SK-N-SH treated with all-trans-retinoic acid at 6 μM for 48 hours (cell line): Measurements from ENCODE around the gene RDX.
A peak's percentile ranks its signal among the peaks of the same experiment; 100 is the strongest.

Source experiments
- ATAC-seq: fragments of 200-7000 bp; cut with Tn5 transposase; 3 replicates; pipeline ENCODE4 v1.9.1; 2020; ENCODE audit warnings: mild to moderate bottlenecking, moderate library complexity
- ARNTL ChIP-seq: fragments of 450-650 bp; formaldehyde crosslinking; IDR thresholded peaks from 2 replicates; pipeline ENCODE4 v1.5.0; 2020; ENCODE audit warnings: low read depth, mild to moderate bottlenecking, moderate library complexity, borderline replicate concordance
- BACH2 ChIP-seq: fragments of 250-450 bp; sonication (Bioruptor Pico); IDR thresholded peaks from 2 replicates; pipeline ENCODE4 v1.9.0; 2021; ENCODE audit warnings: mild to moderate bottlenecking, borderline replicate concordance
- CREB5 ChIP-seq: fragments of 250-450 bp; sonication (Bioruptor Pico); IDR thresholded peaks from 2 replicates; pipeline ENCODE4 v1.5.1; 2020; ENCODE audit warnings: low read depth, mild to moderate bottlenecking, moderate library complexity
- CSDC2 ChIP-seq: fragments of 250-450 bp; sonication (Bioruptor Pico); IDR thresholded peaks from 2 replicates; pipeline ENCODE4 v1.5.0; 2020; ENCODE audit warnings: mild to moderate bottlenecking, moderate library complexity
- ESRRG ChIP-seq: fragments of 250-450 bp; sonication (Bioruptor Pico); IDR thresholded peaks from 2 replicates; pipeline ENCODE4 v1.6.1; 2021; ENCODE audit warnings: mild to moderate bottlenecking
- GLIS3 ChIP-seq: fragments of 250-450 bp; sonication (Bioruptor Pico); IDR thresholded peaks from 2 replicates; pipeline ENCODE4 v1.5.0; 2020; ENCODE audit warnings: mild to moderate bottlenecking, moderate library complexity
- ISL1 ChIP-seq: fragments of 250-450 bp; sonication (Bioruptor Pico); IDR thresholded peaks from 2 replicates; pipeline ENCODE4 v2.1.2; 2022; ENCODE audit warnings: mild to moderate bottlenecking, moderate library complexity
- OSR1 ChIP-seq: fragments of 250-450 bp; sonication (Bioruptor Pico); IDR thresholded peaks from 2 replicates; pipeline ENCODE4 v1.8.0; 2022; ENCODE audit warnings: moderate library complexity, mild to moderate bottlenecking, inconsistent platforms
- PATZ1 ChIP-seq: fragments of 250-450 bp; sonication (Bioruptor Pico); IDR thresholded peaks from 2 replicates; pipeline ENCODE4 v1.8.0; 2020; ENCODE audit warnings: mild to moderate bottlenecking, moderate library complexity, borderline replicate concordance
- POU6F1 ChIP-seq: fragments of 250-450 bp; sonication (Bioruptor Pico); IDR thresholded peaks from 2 replicates; pipeline ENCODE4 v1.8.0; 2021; ENCODE audit warnings: low read depth, mild to moderate bottlenecking, moderate library complexity, borderline replicate concordance
- PPARA ChIP-seq: fragments of 250-450 bp; sonication (Bioruptor Pico); IDR thresholded peaks from 2 replicates; pipeline ENCODE4 v1.5.0; 2020; ENCODE audit warnings: mild to moderate bottlenecking, borderline replicate concordance
- RARB ChIP-seq: fragments of 250-450 bp; sonication (Bioruptor Pico); IDR thresholded peaks from 2 replicates; pipeline ENCODE4 v1.8.0; 2021; ENCODE audit warnings: mild to moderate bottlenecking, moderate library complexity
- SNAI2 ChIP-seq: fragments of 250-450 bp; sonication (Bioruptor Pico); IDR thresholded peaks from 2 replicates; pipeline ENCODE4 v1.5.0; 2020; ENCODE audit warnings: mild to moderate bottlenecking, moderate library complexity
- TCF4 ChIP-seq: fragments of 250-450 bp; sonication (Bioruptor Pico); IDR thresholded peaks from 2 replicates; pipeline ENCODE4 v1.8.0; 2021; ENCODE audit warnings: mild to moderate bottlenecking, moderate library complexity, borderline replicate concordance
- TOX ChIP-seq: fragments of 250-450 bp; sonication (Bioruptor Pico); IDR thresholded peaks from 2 replicates; pipeline ENCODE4 v1.8.0; 2021; ENCODE audit warnings: mild to moderate bottlenecking, moderate library complexity, borderline replicate concordance
- TSHZ2 ChIP-seq: fragments of 250-450 bp; sonication (Bioruptor Pico); IDR thresholded peaks from 2 replicates; pipeline ENCODE4 v1.5.0; 2020; ENCODE audit warnings: mild to moderate bottlenecking, moderate library complexity
- ZC3H10 ChIP-seq: fragments of 250-450 bp; sonication (Bioruptor Pico); IDR thresholded peaks from 2 replicates; pipeline ENCODE4 v1.5.1; 2021; ENCODE audit warnings: mild to moderate bottlenecking, moderate library complexity
- ZFP30 ChIP-seq: fragments of 450-650 bp; formaldehyde crosslinking; IDR thresholded peaks from 2 replicates; pipeline ENCODE4 v1.5.0; 2022; ENCODE audit warnings: mild to moderate bottlenecking, moderate library complexity
- ZNF565 ChIP-seq: fragments of 450-650 bp; formaldehyde crosslinking; conservative IDR thresholded peaks from 2 replicates; pipeline ENCODE4 v1.5.0; 2020; ENCODE audit warnings: low read depth, mild to moderate bottlenecking, moderate library complexity
- ZNF70 ChIP-seq: fragments of 450-650 bp; formaldehyde crosslinking; IDR thresholded peaks from 2 replicates; pipeline ENCODE4 v1.5.0; 2020; ENCODE audit warnings: mild to moderate bottlenecking, moderate library complexity
- ZNF8 ChIP-seq: fragments of 450-650 bp; formaldehyde crosslinking; IDR thresholded peaks from 2 replicates; pipeline ENCODE4 v1.5.0; 2020; ENCODE audit warnings: mild to moderate bottlenecking, moderate library complexity

The RDX gene

GRCh38 chr11:110128161-110128560 is 168.3 kb downstream of the RDX start:
- TF ChIP-seq ISL1 (CRISPR knock-in tag) (no peak), TOX (CRISPR knock-in tag) (no peak), ZNF565 (CRISPR knock-in tag) (no peak), POU6F1 (CRISPR knock-in tag) (no peak), CREB5 (CRISPR knock-in tag) (no peak), PATZ1 (CRISPR knock-in tag) (no peak), ZNF8 (no peak), BACH2 (no peak)
- TF ChIP-seq, all 23 proteins: peak for 0
- ATAC-seq, result peak; percentile 70

GRCh38 chr11:110126936-110127335 is 169.5 kb downstream of the RDX start:
- no peak for TF ChIP-seq ZFP30 (CRISPR knock-in tag)
- TF ChIP-seq TSHZ2 (CRISPR knock-in tag), result no peak
- peak; percentile 74 for TF ChIP-seq ISL1 (CRISPR knock-in tag)
- TF ChIP-seq CREB5 (CRISPR knock-in tag), result no peak
- no peak; the same call in 2 of the 3 replicates for ATAC-seq

- no peak for TF ChIP-seq GLIS3 (CRISPR knock-in tag)
- no peak for TF ChIP-seq OSR1 (CRISPR knock-in tag)
- TF ChIP-seq PATZ1 (CRISPR knock-in tag), result no peak
- no peak for TF ChIP-seq ISL1 (CRISPR knock-in tag)
- no peak for TF ChIP-seq ESRRG
- no peak for TF ChIP-seq ARNTL
- no peak for TF ChIP-seq ZC3H10
- TF ChIP-seq ZNF565 (CRISPR knock-in tag), result no peak
- TF ChIP-seq RARB, result no peak
- no peak for TF ChIP-seq SNAI2 (CRISPR knock-in tag)
- TF ChIP-seq TCF4, result no peak
- TF ChIP-seq TOX (CRISPR knock-in tag), result no peak
- no peak for TF ChIP-seq TSHZ2 (CRISPR knock-in tag)
- TF ChIP-seq ZNF70 (CRISPR knock-in tag), result no peak
- TF ChIP-seq BACH2, result no peak
- TF ChIP-seq POU6F1 (CRISPR knock-in tag), result no peak
- no peak for TF ChIP-seq PPARA (CRISPR knock-in tag)
- no peak for TF ChIP-seq CSDC2 (CRISPR knock-in tag)
- no peak for ATAC-seq
These were observed 170.8 kb downstream of the RDX start for GRCh38 chr11:110125632-110126031.
